ENCODE measurements around the gene PRR20B. TPM values are rescaled to one million over a fixed set of nuclear protein-coding genes. Genes with fewer than 3 reads are reported as not detected.
"Not testable (repeated sequence)": the region's sequence is repeated elsewhere in the genome, so short reads cannot be mapped to it uniquely, and the experiment has no call there.

Gene PRR20B
- not detected in 2 replicates for total RNA-seq

GRCh38 chr13:57147188-57147587 is at the start of gene PRR20B:
Gene PRR20B, plus strand, starts transcription at chr13:57147488. Its CDS starts 387 bp downstream, at chr13:57147875.
- not testable (repeated sequence) for H3K27me3 ChIP-seq (ENCODE audit: control insufficient read depth, insufficient read depth, low read length); H3K4me3 ChIP-seq (ENCODE audit: low read depth, low read length); H3K36me3 ChIP-seq (ENCODE audit: control insufficient read depth, insufficient read depth, low read length); DNase-seq (ENCODE audit: low read depth); FAIRE-seq

DNA sequence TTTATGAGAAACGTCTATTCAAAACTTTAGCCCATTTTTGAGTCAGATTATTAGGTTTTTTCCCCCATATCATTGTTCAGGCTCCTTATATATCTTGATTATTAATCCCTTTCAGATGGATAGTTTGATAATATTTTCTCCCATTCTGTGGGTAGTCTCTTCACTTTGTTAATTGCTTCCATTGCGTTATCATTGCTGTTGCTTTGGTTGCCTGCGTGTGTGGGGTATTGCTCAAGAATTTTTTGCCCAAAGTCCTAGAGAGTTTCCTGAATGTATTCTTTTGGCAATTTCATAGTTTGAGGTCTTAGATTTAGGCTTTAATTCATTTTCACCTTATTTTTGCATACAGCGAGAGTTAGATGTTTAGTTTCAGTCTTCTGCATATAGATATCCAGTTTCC is 32.3 kb upstream of the PRR20B start:
- FAIRE-seq: no peak
- Histone ChIP-seq H3K4me3 (ENCODE audit: low read depth, low read length) (no peak overlapping the region), H3K27me3 (ENCODE audit: control insufficient read depth, insufficient read depth, low read length) (no peaks in the 10 kb centered on the region), H3K36me3 (ENCODE audit: control insufficient read depth, insufficient read depth, low read length) (no peaks in the 10 kb centered on the region)
- no peak for DNase-seq (ENCODE audit: low read depth)
- TF ChIP-seq, protein P1, sequence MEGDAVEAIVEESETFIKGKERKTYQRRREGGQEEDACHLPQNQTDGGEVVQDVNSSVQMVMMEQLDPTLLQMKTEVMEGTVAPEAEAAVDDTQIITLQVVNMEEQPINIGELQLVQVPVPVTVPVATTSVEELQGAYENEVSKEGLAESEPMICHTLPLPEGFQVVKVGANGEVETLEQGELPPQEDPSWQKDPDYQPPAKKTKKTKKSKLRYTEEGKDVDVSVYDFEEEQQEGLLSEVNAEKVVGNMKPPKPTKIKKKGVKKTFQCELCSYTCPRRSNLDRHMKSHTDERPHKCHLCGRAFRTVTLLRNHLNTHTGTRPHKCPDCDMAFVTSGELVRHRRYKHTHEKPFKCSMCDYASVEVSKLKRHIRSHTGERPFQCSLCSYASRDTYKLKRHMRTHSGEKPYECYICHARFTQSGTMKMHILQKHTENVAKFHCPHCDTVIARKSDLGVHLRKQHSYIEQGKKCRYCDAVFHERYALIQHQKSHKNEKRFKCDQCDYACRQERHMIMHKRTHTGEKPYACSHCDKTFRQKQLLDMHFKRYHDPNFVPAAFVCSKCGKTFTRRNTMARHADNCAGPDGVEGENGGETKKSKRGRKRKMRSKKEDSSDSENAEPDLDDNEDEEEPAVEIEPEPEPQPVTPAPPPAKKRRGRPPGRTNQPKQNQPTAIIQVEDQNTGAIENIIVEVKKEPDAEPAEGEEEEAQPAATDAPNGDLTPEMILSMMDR (IDR thresholded peaks at IDR 0.05; ENCODE audit: insufficient read depth, low read length, severe bottlenecking): no peak

GRCh38 chr13:57123681-57124080 is 23.6 kb upstream of the PRR20B start:
- no peak for DNase-seq (ENCODE audit: low read depth)
- no peaks in the 10 kb centered on the region for H3K36me3 ChIP-seq (ENCODE audit: control insufficient read depth, insufficient read depth, low read length)
- no peak overlapping the region for H3K4me3 ChIP-seq (ENCODE audit: low read depth, low read length)
- H3K27me3 ChIP-seq (ENCODE audit: control insufficient read depth, insufficient read depth, low read length): no peaks in the 10 kb centered on the region
- TF ChIP-seq, protein P1 (IDR thresholded peaks at IDR 0.05; ENCODE audit: insufficient read depth, low read length, severe bottlenecking): no peak
- FAIRE-seq: no peak

DNA sequence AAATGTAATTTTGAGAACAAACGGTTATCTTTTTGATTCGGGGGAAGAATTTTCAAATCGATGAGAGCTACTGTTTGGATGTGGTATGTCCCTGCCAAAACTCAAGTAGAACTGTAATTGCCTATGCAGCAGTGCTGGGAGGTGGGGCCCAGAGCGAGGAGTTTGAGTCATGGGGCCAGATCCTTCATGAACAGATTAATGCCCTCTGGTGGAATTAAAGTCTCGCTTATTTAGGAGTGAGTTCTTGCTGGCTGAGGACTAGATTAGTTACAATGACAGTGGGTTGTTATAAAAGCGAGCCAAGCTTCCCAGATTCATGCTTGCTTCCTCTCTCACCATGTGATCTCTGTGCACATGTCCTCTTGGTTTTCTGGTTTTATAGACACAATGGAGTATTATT is 18.4 kb upstream of the PRR20B start:
- TF ChIP-seq, protein P1 (IDR thresholded peaks at IDR 0.05; ENCODE audit: insufficient read depth, low read length, severe bottlenecking): no peak
- H3K36me3 ChIP-seq (ENCODE audit: control insufficient read depth, insufficient read depth, low read length): no peaks in the 10 kb centered on the region
- FAIRE-seq (no peak), DNase-seq (ENCODE audit: low read depth) (no peak)
- H3K4me3 ChIP-seq (ENCODE audit: low read depth, low read length): no peak overlapping the region
- H3K27me3 ChIP-seq (ENCODE audit: control insufficient read depth, insufficient read depth, low read length): no peaks in the 10 kb centered on the region

- Histone ChIP-seq H3K36me3 (ENCODE audit: control insufficient read depth, insufficient read depth, low read length) (no peaks in the 10 kb centered on the region), H3K27me3 (ENCODE audit: control insufficient read depth, insufficient read depth, low read length) (no peaks in the 10 kb centered on the region), H3K4me3 (ENCODE audit: low read depth, low read length) (no peak overlapping the region)
- TF ChIP-seq, protein P1 (IDR thresholded peaks at IDR 0.05; ENCODE audit: insufficient read depth, low read length, severe bottlenecking): no peak
- FAIRE-seq (no peak), DNase-seq (ENCODE audit: low read depth) (no peak)
Measured at GRCh38 chr13:57136093-57136492, 11.2 kb upstream of the PRR20B start.

DNA sequence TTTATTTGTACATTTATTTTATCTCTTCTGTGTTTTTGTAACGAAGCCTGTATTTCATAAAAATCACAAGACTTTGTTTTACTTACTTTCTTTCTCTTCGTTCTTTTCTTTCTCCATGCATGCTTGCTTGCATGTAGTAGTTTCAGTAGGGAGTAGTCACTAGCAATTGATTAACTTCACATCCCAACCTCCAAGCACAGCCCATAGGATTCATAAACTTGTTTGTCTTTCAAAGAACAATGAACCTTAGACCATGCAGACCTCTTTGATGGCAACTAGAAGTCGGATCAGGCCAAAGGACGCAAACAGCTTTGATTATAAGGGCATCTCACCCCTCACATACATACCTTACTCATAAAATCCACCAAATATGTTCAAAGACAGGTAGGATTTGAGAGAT is 9.7 kb upstream of the PRR20B start:
- DNase-seq (ENCODE audit: low read depth) (no peak), FAIRE-seq (no peak)
- Histone ChIP-seq H3K36me3 (ENCODE audit: control insufficient read depth, insufficient read depth, low read length) (no peaks in the 10 kb centered on the region), H3K27me3 (ENCODE audit: control insufficient read depth, insufficient read depth, low read length) (no peaks in the 10 kb centered on the region), H3K4me3 (ENCODE audit: low read depth, low read length) (no peak overlapping the region)
- TF ChIP-seq, protein P1 (IDR thresholded peaks at IDR 0.05; ENCODE audit: insufficient read depth, low read length, severe bottlenecking): no peak

Measured in bronchial epithelial cell (primary cell).